ENCODE measurements around the gene PBX3.

Gene PBX3

GRCh38 chr9:125797930-125798329 lies 50.8 kb downstream of the PBX3 start:
- DNase-seq (ENCODE audit: low spot score in 2 of 2) = no peak
- H3K9me3 ChIP-seq = no peaks in the 10 kb centered on the region
- in situ Hi-C loops (cut with MboI; ENCODE audit: low sequenced_read_pairs) = no loop called here
- 0 out of 2 replicates have a peak, but pooled peaks cover 3% of the 10 kb centered on the region for H3K36me3 ChIP-seq (replicated peaks)
- H3K27me3 ChIP-seq (ENCODE audit: low read depth) = no peaks in the 10 kb centered on the region
- no peaks in the 10 kb centered on the region for H3K4me1 ChIP-seq
- H3K4me3 ChIP-seq = no peak overlapping the region

- H3K27me3 ChIP-seq (ENCODE audit: low read depth) = no peaks in the 10 kb centered on the region
- no peaks in the 10 kb centered on the region for H3K9me3 ChIP-seq
- no peaks in the 10 kb centered on the region for H3K4me1 ChIP-seq
- H3K36me3 ChIP-seq (replicated peaks) = 0 out of 2 replicates have a peak, but pooled peaks cover 3% of the 10 kb centered on the region
- DNase-seq (ENCODE audit: low spot score in 2 of 2) = no peak
- in situ Hi-C loops (cut with MboI; ENCODE audit: low sequenced_read_pairs) = no loop called here
- no peak overlapping the region for H3K4me3 ChIP-seq
Measured at GRCh38 chr9:125803526-125803925, 56.4 kb downstream of the PBX3 start.

GRCh38 chr9:125805057-125805456 lies 57.9 kb downstream of the PBX3 start:
- no peaks in the 10 kb centered on the region for H3K9me3 ChIP-seq
- H3K27me3 ChIP-seq (ENCODE audit: low read depth) = no peaks in the 10 kb centered on the region
- no peak for DNase-seq (ENCODE audit: low spot score in 2 of 2)
- in situ Hi-C loops (cut with MboI; ENCODE audit: low sequenced_read_pairs) = no loop called here
- no peaks in the 10 kb centered on the region for H3K4me1 ChIP-seq
- H3K4me3 ChIP-seq = no peak overlapping the region
- 0 out of 2 replicates have a peak, but pooled peaks cover 3% of the 10 kb centered on the region for H3K36me3 ChIP-seq (replicated peaks)

- in situ Hi-C loops (cut with MboI; ENCODE audit: low sequenced_read_pairs) = no loop called here
- no peak for DNase-seq (ENCODE audit: low spot score in 2 of 2)
- no peaks in the 10 kb centered on the region for H3K27me3 ChIP-seq (ENCODE audit: low read depth)
- H3K36me3 ChIP-seq (replicated peaks) = 0 out of 2 replicates have a peak, but pooled peaks cover 3% of the 10 kb centered on the region
- no peak overlapping the region for H3K4me3 ChIP-seq
- H3K4me1 ChIP-seq = no peaks in the 10 kb centered on the region
- no peaks in the 10 kb centered on the region for H3K9me3 ChIP-seq
Measured at GRCh38 chr9:125805586-125805985, 58.4 kb downstream of the PBX3 start.

GRCh38 chr9:125807079-125807478 lies 59.9 kb downstream of the PBX3 start:
- Histone ChIP-seq H3K9me3 (no peaks in the 10 kb centered on the region), H3K36me3 (replicated peaks) (no peaks in the 10 kb centered on the region), H3K27me3 (ENCODE audit: low read depth) (no peaks in the 10 kb centered on the region), H3K4me3 (no peak overlapping the region), H3K4me1 (no peaks in the 10 kb centered on the region)
- in situ Hi-C loops (cut with MboI; ENCODE audit: low sequenced_read_pairs) = no loop called here
- DNase-seq (ENCODE audit: low spot score in 2 of 2) = no peak

- Histone ChIP-seq H3K36me3 (replicated peaks) (no peaks in the 10 kb centered on the region), H3K27me3 (ENCODE audit: low read depth) (no peaks in the 10 kb centered on the region)
Measured at GRCh38 chr9:125810161-125810560, 63.0 kb downstream of the PBX3 start.

GRCh38 chr9:125811002-125811401 lies 63.8 kb downstream of the PBX3 start:
- in situ Hi-C loops (cut with MboI; ENCODE audit: low sequenced_read_pairs) = no loop called here
- Histone ChIP-seq H3K4me1 (peaks cover 11% of the 10 kb centered on the region), H3K36me3 (replicated peaks) (no peaks in the 10 kb centered on the region), H3K4me3 (no peak overlapping the region), H3K27me3 (ENCODE audit: low read depth) (no peaks in the 10 kb centered on the region), H3K9me3 (no peaks in the 10 kb centered on the region)
- DNase-seq (ENCODE audit: low spot score in 2 of 2) = no peak

More at GRCh38 chr9:125810161-125810560, 63.0 kb downstream of the PBX3 start:
- in situ Hi-C loops (cut with MboI; ENCODE audit: low sequenced_read_pairs) = no loop called here
- Histone ChIP-seq H3K4me3 (no peak overlapping the region), H3K9me3 (no peaks in the 10 kb centered on the region), H3K4me1 (peaks cover 3% of the 10 kb centered on the region)
- no peak for DNase-seq (ENCODE audit: low spot score in 2 of 2)

- in situ Hi-C loops (cut with MboI; ENCODE audit: low sequenced_read_pairs) = no loop called here
- Histone ChIP-seq H3K9me3 (no peaks in the 10 kb centered on the region), H3K27me3 (ENCODE audit: low read depth) (no peaks in the 10 kb centered on the region), H3K4me1 (peaks cover 21% of the 10 kb centered on the region), H3K4me3 (no peak overlapping the region), H3K36me3 (replicated peaks) (no peaks in the 10 kb centered on the region)
- DNase-seq (ENCODE audit: low spot score in 2 of 2) = no peak
Measured at GRCh38 chr9:125812403-125812802, 65.2 kb downstream of the PBX3 start.

- no peak for DNase-seq (ENCODE audit: low spot score in 2 of 2)
- in situ Hi-C loops (cut with MboI; ENCODE audit: low sequenced_read_pairs) = no loop called here
- H3K4me3 ChIP-seq = no peak overlapping the region
- H3K36me3 ChIP-seq (replicated peaks) = no peaks in the 10 kb centered on the region
- no peaks in the 10 kb centered on the region for H3K27me3 ChIP-seq (ENCODE audit: low read depth)
- no peaks in the 10 kb centered on the region for H3K9me3 ChIP-seq
- peaks cover 26% of the 10 kb centered on the region for H3K4me1 ChIP-seq
Measured at GRCh38 chr9:125815568-125815967, 68.4 kb downstream of the PBX3 start.

GRCh38 chr9:125816321-125816720 lies 69.1 kb downstream of the PBX3 start:
- H3K27me3 ChIP-seq (ENCODE audit: low read depth) = no peaks in the 10 kb centered on the region
- in situ Hi-C loops (cut with MboI; ENCODE audit: low sequenced_read_pairs) = no loop called here
- no peaks in the 10 kb centered on the region for H3K9me3 ChIP-seq
- peaks cover 26% of the 10 kb centered on the region for H3K4me1 ChIP-seq
- no peaks in the 10 kb centered on the region for H3K36me3 ChIP-seq (replicated peaks)
- peak; percentile 18 to 89 for DNase-seq (ENCODE audit: low spot score in 2 of 2)
- no peak overlapping the region for H3K4me3 ChIP-seq

GRCh38 chr9:125820100-125820804 lies 73.1 kb downstream of the PBX3 start:
- no peak overlapping the region for H3K4me3 ChIP-seq
- in situ Hi-C loops (cut with MboI; ENCODE audit: low sequenced_read_pairs) = no loop called here
- no peaks in the 10 kb centered on the region for H3K27me3 ChIP-seq (ENCODE audit: low read depth)
- no peaks in the 10 kb centered on the region for H3K9me3 ChIP-seq
- no peak for DNase-seq (ENCODE audit: low spot score in 2 of 2)
- H3K36me3 ChIP-seq (replicated peaks) = no peaks in the 10 kb centered on the region
- peaks cover 22% of the 10 kb centered on the region for H3K4me1 ChIP-seq

GRCh38 chr9:125821078-125821477 lies 73.9 kb downstream of the PBX3 start:
- Histone ChIP-seq H3K36me3 (replicated peaks) (no peaks in the 10 kb centered on the region), H3K9me3 (no peaks in the 10 kb centered on the region), H3K27me3 (ENCODE audit: low read depth) (no peaks in the 10 kb centered on the region), H3K4me3 (no peak overlapping the region), H3K4me1 (peaks cover 14% of the 10 kb centered on the region)
- in situ Hi-C loops (cut with MboI; ENCODE audit: low sequenced_read_pairs) = no loop called here
- DNase-seq (ENCODE audit: low spot score in 2 of 2) = no peak

- in situ Hi-C loops (cut with MboI; ENCODE audit: low sequenced_read_pairs) = no loop called here
- DNase-seq (ENCODE audit: low spot score in 2 of 2) = no peak
- Histone ChIP-seq H3K27me3 (ENCODE audit: low read depth) (no peaks in the 10 kb centered on the region), H3K36me3 (replicated peaks) (no peaks in the 10 kb centered on the region), H3K4me1 (peaks cover 5% of the 10 kb centered on the region), H3K9me3 (no peaks in the 10 kb centered on the region), H3K4me3 (no peak overlapping the region)
Measured at GRCh38 chr9:125822160-125822559, 75.0 kb downstream of the PBX3 start.

GRCh38 chr9:125822902-125823301 lies 75.7 kb downstream of the PBX3 start:
- in situ Hi-C loops (cut with MboI; ENCODE audit: low sequenced_read_pairs) = no loop called here
- Histone ChIP-seq H3K9me3 (no peaks in the 10 kb centered on the region), H3K36me3 (replicated peaks) (no peaks in the 10 kb centered on the region), H3K4me1 (peaks cover 5% of the 10 kb centered on the region; the same call in 1 of the 2 replicates), H3K27me3 (ENCODE audit: low read depth) (no peaks in the 10 kb centered on the region), H3K4me3 (no peak overlapping the region)
- no peak for DNase-seq (ENCODE audit: low spot score in 2 of 2)

All from HAP-1 (cell line).